Endothelial cell of umbilical vein (primary cell): ENCODE measurements around the gene SYCE1L. TPM values are rescaled to one million over a fixed set of nuclear protein-coding genes. Genes with fewer than 3 reads are reported as not detected.
A peak's percentile ranks its signal among the peaks of the same experiment; 100 is the strongest.

Experiments used
- BruUV-seq: library from RNA; stranded (reverse); fragments of 400-500 nt; replicated peaks from 2 replicates; lab custom pipeline; 2021; lab: Mats Ljungman, UMichigan
- CTCF ChIA-PET: fragments of 300-600, 350-600 bp; sonication (Branson Sonifier 250); formaldehyde crosslinking; loops from one replicate; lab custom pipeline; 2021; ENCODE audit warnings: antibody characterized with exemption, inconsistent platforms; lab: Charles Lee
- POLR2A ChIA-PET: fragments of 300-600, 350-600 bp; sonication (Branson Sonifier 250); formaldehyde crosslinking; loops from one replicate; lab custom pipeline; 2021; ENCODE audit warnings: antibody characterized with exemption, inconsistent platforms; lab: Charles Lee
- DNase-seq: peaks from one replicate; pipeline ENCODE4 v3.0.0-alpha.2; 2011; ENCODE audit warnings: low read depth, low spot score
- FAIRE-seq: peaks from 2 replicates; lab custom pipeline; 2011; peaks lifted over from hg19 to GRCh38; lab: Jason Lieb, UNC
- H2AFZ ChIP-seq: 2 replicates; pipeline ENCODE4 v1.6.0; 2012; ENCODE audit warnings: low read depth, low read length, control low read depth, inconsistent platforms
- H3K27ac ChIP-seq: 2 replicates; pipeline ENCODE4 v1.5.1; 2011; ENCODE audit warnings: low read depth, mild to moderate bottlenecking, control low read depth, low read length, moderate library complexity; ENCODE audit not compliant: insufficient read depth
- H3K27me3 ChIP-seq, 2 experiments: 2 replicates each; pipeline versions ENCODE4 v1.6.0 to v1.6.1; 2011; ENCODE audit warnings: low read length in 2 of 2, mixed read lengths in 1 of 2; ENCODE audit not compliant: control insufficient read depth in 2 of 2, insufficient read depth in 2 of 2
- H3K36me3 ChIP-seq, 2 experiments: 2 replicates in 1 of 2; 3 replicates in 1 of 2; pipeline ENCODE4 v1.5.1; 2011; ENCODE audit warnings: low read length in 2 of 2, mild to moderate bottlenecking in 1 of 2, moderate library complexity in 1 of 2; ENCODE audit not compliant: control insufficient read depth in 2 of 2, insufficient read depth in 2 of 2; ENCODE audit errors: extremely low read depth in 1 of 2
- H3K4me1 ChIP-seq: 3 replicates; pipeline ENCODE4 v1.5.1; 2011; ENCODE audit warnings: mild to moderate bottlenecking, low read length; ENCODE audit not compliant: control insufficient read depth, insufficient read depth; ENCODE audit errors: extremely low read depth
- H3K4me2 ChIP-seq: 2 replicates; pipeline ENCODE4 v1.6.1; 2011; ENCODE audit warnings: low read length, control low read depth, mixed read lengths; ENCODE audit not compliant: insufficient read depth
- H3K4me3 ChIP-seq, 3 experiments: fragments of 200-600 bp in 1 of 3; sonication (generic), shearing (Covaris generic) in 1 of 3; replicated peaks in 1 of 3; 2 replicates each; pipeline ENCODE4 v1.5.1; 2011 to 2016; ENCODE audit warnings: control low read depth in 3 of 3, low read length in 3 of 3, mild to moderate bottlenecking in 2 of 3, inconsistent platforms in 1 of 3, low read depth in 1 of 3, moderate library complexity in 1 of 3; ENCODE audit not compliant: insufficient read depth in 1 of 3
- H3K79me2 ChIP-seq: 2 replicates; pipeline ENCODE4 v1.6.0; 2012; ENCODE audit warnings: low read length, inconsistent platforms; ENCODE audit not compliant: control insufficient read depth, insufficient read depth
- H3K9ac ChIP-seq: replicated peaks from 2 replicates; pipeline ENCODE3; 2011; ENCODE audit warnings: low read length, control low read depth; ENCODE audit not compliant: insufficient read depth; ENCODE audit errors: extremely low read depth
- H3K9me1 ChIP-seq: replicated peaks from 3 replicates; pipeline ENCODE4 v1.6.0; 2011; ENCODE audit warnings: mild to moderate bottlenecking, low read length; ENCODE audit not compliant: control insufficient read depth, insufficient read depth; ENCODE audit errors: extremely low read depth
- H3K9me3 ChIP-seq: replicated peaks from 2 replicates; pipeline ENCODE4 v1.5.1; 2012; ENCODE audit warnings: low read length, inconsistent platforms; ENCODE audit not compliant: control insufficient read depth, insufficient read depth
- H4K20me1 ChIP-seq: replicated peaks from 2 replicates; pipeline ENCODE3; 2011; ENCODE audit warnings: mild to moderate bottlenecking, low read length; ENCODE audit not compliant: control insufficient read depth, insufficient read depth; ENCODE audit errors: extremely low read depth
- EZH2 ChIP-seq: IDR thresholded peaks from 2 replicates; pipeline ENCODE4 v1.6.1; 2012; ENCODE audit warnings: borderline replicate concordance, low read depth, mild to moderate bottlenecking, moderate library complexity, low read length, inconsistent platforms; ENCODE audit not compliant: severe bottlenecking
- FOS ChIP-seq: IDR thresholded peaks from 2 replicates; pipeline ENCODE4 v1.6.1; 2011; ENCODE audit warnings: mild to moderate bottlenecking, low read length, moderate library complexity, borderline replicate concordance; ENCODE audit not compliant: insufficient read depth
- MAX ChIP-seq: IDR thresholded peaks from 2 replicates; pipeline ENCODE4 v1.6.1; 2011; ENCODE audit not compliant: insufficient read depth, insufficient read length
- MYC ChIP-seq: IDR thresholded peaks from one replicate; pipeline ENCODE4 v1.6.1; 2011; ENCODE audit warnings: mild to moderate bottlenecking, low read depth, low read length
- POLR2A ChIP-seq: IDR thresholded peaks from 2 replicates; pipeline ENCODE4 v1.6.1; 2012; ENCODE audit warnings: low read depth, mild to moderate bottlenecking, control low read depth, low read length
- POLR2AphosphoS5 ChIP-seq: IDR thresholded peaks from 2 replicates; pipeline ENCODE4 v1.6.1; 2012; ENCODE audit warnings: low read depth, mild to moderate bottlenecking, control low read depth, low read length, moderate library complexity; ENCODE audit not compliant: insufficient read depth
- dilution Hi-C: fragments of 300-500 bp; cut with MboI; formaldehyde crosslinking; loops from one replicate; pipeline ENCODE4 v1.15.0; 2019; ENCODE audit warnings: low sequenced_read_pairs; ENCODE audit not compliant: extremely low pct_ligation_motif_present
- intact Hi-C: fragments of 100-400 bp; cut with micrococcal nuclease; formaldehyde crosslinking; loops from one replicate; pipeline ENCODE4 v1.10.0; 2022
- polyA plus RNA-seq, 4 experiments: library from polyadenylated mRNA; depleted of rRNA in 3 of 4; stranded (reverse) in 3 of 4; unstranded in 1 of 4; fragments of >200 nt; gene quantifications; 2 replicates each; pipeline versions ENCODE4 v1.2.1 to v1.2.3, GENCODE V29; 2011 to 2012; ENCODE audit warnings: missing spikeins in 1 of 4
- total RNA-seq: library from RNA; stranded (reverse); gene quantifications from 2 replicates; pipeline ENCODE4 v1.2.3, GENCODE V29; 2021
- TF ChIP-seq, protein P1 (sequence below), 2 donors: IDR thresholded peaks; 1 replicate in 1 of 2; 2 replicates in 1 of 2; pipeline ENCODE4 v1.5.1; 2011; ENCODE audit warnings: low read length in 2 of 2, mild to moderate bottlenecking in 2 of 2, moderate library complexity in 2 of 2, control low read depth in 1 of 2, inconsistent platforms in 1 of 2, low read depth in 1 of 2; ENCODE audit not compliant: insufficient read depth in 1 of 2; ENCODE audit errors: extremely low read depth in 1 of 2

The SYCE1L gene
- total and polyA plus RNA-seq, 2 donors (not counting 3 experiments of a cell fraction or from before 2014, with no cell fraction given), result 6.8 to 13.7 TPM

- intact Hi-C loops, result loop anchor here (1.0 kb wide), 6 partner anchors 17 to 1542 kb away; partner anchors contain the start of gene WWOX
Measured at GRCh38 chr16:77190478-77191258, 8.5 kb upstream of the SYCE1L start, which contains the start of gene MON1B. TSS of gene MON1B (plus strand) at chr16:77191190. CDS start at chr16:77191486, 296 bp downstream.

DNA sequence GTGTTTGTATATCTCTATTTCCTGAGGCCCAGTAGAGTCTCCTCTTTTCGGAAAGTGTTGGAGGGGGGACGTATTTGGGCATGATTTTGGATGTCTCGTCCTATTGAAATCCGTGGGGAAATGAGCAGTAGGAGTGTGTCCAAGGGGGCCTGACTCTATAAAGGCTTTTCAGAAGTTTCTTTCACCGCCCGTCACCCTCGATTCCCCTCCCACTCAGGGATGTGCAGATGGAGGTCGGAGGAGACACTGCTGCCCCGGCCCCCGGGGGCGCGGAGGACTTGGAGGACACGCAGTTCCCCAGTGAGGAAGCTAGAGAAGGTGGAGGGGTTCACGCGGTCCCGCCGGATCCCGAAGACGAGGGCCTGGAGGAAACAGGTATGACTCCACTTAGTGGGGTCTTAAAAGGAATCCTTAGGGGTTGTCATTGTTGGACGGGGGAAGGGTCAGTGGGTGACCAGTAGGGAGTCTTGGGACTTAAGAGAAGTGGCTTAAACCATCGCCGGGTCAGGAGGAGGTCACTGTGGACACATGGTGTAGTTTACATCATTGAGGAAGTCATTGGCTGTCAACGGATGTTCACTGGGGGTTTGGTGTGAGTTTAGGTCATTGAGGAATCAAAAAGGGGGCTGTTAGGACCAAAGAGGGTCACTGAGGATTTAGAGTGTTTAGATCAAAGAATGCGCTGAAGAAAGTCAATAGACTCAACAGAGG, 7.8 kb upstream of the SYCE1L start:
- FAIRE-seq (no peak), DNase-seq (no peak)
- POLR2A ChIA-PET, result no interaction called here
- Histone ChIP-seq H3K9me1 (no peaks in the 10 kb centered on the region), H2AFZ (peak overlapping the region; percentile 82), H3K9ac (peak overlapping the region; percentile 86), H3K27ac (peak overlapping the region; percentile 82), H3K27me3 (peaks cover 2% of the 10 kb centered on the region in 2 experiments), H3K4me1 (peaks cover 12% of the 10 kb centered on the region), H3K4me3 (peak overlapping the region; percentile 66 to 91 (median 70)), H3K9me3 (no peaks in the 10 kb centered on the region), H4K20me1 (no peaks in the 10 kb centered on the region), H3K4me2 (peak overlapping the region; percentile 64), H3K79me2 (peaks cover 23% of the 10 kb centered on the region), H3K36me3 (peaks cover 3 to 25% of the 10 kb centered on the region in 2 experiments)
- intact Hi-C loops (loop anchor here (1.0 kb wide), 1 partner anchor 21 kb away; no protein-coding TSS in a partner anchor), dilution Hi-C loops (no loop called here)
- TF ChIP-seq MAX (no peak), FOS (no peak), POLR2A (peak; percentile 11), MYC (no peak), POLR2AphosphoS5 (no peak)
- TF ChIP-seq, protein P1, sequence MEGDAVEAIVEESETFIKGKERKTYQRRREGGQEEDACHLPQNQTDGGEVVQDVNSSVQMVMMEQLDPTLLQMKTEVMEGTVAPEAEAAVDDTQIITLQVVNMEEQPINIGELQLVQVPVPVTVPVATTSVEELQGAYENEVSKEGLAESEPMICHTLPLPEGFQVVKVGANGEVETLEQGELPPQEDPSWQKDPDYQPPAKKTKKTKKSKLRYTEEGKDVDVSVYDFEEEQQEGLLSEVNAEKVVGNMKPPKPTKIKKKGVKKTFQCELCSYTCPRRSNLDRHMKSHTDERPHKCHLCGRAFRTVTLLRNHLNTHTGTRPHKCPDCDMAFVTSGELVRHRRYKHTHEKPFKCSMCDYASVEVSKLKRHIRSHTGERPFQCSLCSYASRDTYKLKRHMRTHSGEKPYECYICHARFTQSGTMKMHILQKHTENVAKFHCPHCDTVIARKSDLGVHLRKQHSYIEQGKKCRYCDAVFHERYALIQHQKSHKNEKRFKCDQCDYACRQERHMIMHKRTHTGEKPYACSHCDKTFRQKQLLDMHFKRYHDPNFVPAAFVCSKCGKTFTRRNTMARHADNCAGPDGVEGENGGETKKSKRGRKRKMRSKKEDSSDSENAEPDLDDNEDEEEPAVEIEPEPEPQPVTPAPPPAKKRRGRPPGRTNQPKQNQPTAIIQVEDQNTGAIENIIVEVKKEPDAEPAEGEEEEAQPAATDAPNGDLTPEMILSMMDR (IDR thresholded peaks at IDR 0.05; ENCODE audit: extremely low read depth in 1 of 2, insufficient read depth in 1 of 2, low read depth in 1 of 2, low read length in 2 of 2), result no peak
- BruUV-seq, result TSS peak; percentile 96
- CTCF ChIA-PET, result no interaction called here

More at GRCh38 chr16:77190478-77191258, 8.5 kb upstream of the SYCE1L start, which contains the start of gene MON1B:
- Histone ChIP-seq H3K4me3 (peak within 1 kb of the TSS; percentile 66 to 91 (median 70)), H4K20me1 (no peaks in the 10 kb centered on the region), H3K9me1 (no peaks in the 10 kb centered on the region), H3K4me2 (peak within 1 kb of the TSS; percentile 64), H3K27me3 (peaks cover 2% of the 10 kb centered on the region in 2 experiments), H3K36me3 (peaks cover 3 to 22% of the 10 kb centered on the region in 2 experiments), H3K27ac (peak within 1 kb of the TSS; percentile 82), H3K9me3 (no peaks in the 10 kb centered on the region), H3K9ac (peak within 1 kb of the TSS; percentile 86), H3K4me1 (peaks cover 12% of the 10 kb centered on the region), H2AFZ (peak within 1 kb of the TSS; percentile 83), H3K79me2 (peaks cover 23% of the 10 kb centered on the region)
- peak; percentile 66 for TF ChIP-seq POLR2AphosphoS5
- TF ChIP-seq FOS, result no peak
- TF ChIP-seq EZH2, result no peak
- TF ChIP-seq POLR2A, result peak; percentile 74
- POLR2A ChIA-PET, result no interaction called here
- DNase-seq (peak; percentile 99), FAIRE-seq (peak; percentile 100)
- dilution Hi-C loops, result no loop called here
- no TSS peak for BruUV-seq
- CTCF ChIA-PET, result no interaction called here
